Measurements from ENCODE around the gene RBKS. TPM values are rescaled to one million over a fixed set of nuclear protein-coding genes. Genes with fewer than 3 reads are reported as not detected.
A peak's percentile ranks its signal among the peaks of the same experiment; 100 is the strongest.

Gene RBKS
- total RNA-seq, 1 donor from 2014 or later, result 0.90 TPM

GRCh38 chr2:27736031-27736889 is 153.9 kb downstream of the RBKS start:
- DNase-seq (ENCODE audit: low read depth in 2 of 2), result no peak

DNA sequence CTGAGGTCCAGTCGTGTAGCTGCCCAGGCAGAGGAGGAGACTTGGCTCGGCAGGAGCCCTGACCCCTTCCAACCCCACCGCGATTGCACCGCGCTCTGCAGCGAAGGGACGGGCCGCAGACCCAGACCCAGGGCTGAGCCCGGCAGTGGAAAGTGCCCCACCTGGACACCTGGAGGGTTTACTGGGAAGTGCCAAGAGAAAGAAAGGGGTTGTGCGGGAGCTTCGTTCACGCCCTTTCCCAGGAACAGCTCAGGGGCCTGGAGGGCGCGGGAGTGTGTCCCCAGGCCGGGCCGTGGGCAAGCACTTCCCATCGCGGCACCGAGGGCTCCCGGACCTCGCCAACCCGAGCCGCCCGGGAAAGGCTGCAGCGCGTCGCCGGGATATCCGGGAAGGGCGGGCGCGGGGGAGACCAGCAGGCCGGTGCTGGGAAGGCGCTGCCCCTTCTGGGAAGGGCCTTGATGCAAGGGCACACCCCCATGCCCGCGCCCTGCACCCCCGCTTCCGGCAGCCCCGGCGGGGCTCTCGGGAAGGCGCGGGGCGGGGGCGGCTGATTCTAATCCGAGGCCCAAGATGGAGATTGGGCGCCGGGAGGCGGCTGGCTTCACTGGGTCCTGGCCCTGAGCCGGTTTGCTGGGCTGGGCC is 154.8 kb downstream of the RBKS start:
- DNase-seq (ENCODE audit: low read depth in 2 of 2), result peak in 1 of 2 donors; percentile 45

DNA sequence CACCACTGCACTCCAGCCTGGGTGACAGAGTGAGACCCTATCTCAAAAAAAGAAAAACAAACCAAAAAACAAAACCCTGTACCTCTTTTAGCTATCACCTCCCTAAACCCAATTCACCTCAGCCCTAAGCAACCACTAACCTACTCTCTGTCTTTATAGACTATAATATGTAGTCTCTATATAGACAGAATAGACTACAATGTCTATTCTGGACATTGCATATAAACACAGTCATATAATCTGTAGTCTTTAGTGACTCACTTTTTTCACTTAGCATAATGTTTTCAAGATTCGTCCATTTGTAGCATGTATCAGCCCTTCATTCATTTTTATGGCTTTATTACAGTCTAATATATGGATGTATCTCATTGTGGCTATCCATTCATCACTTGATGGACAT is 155.9 kb downstream of the RBKS start:
- DNase-seq (ENCODE audit: low read depth in 2 of 2), result no peak

Other genes starting within 250 kb of the RBKS start
- 10.0 and 13.7 TPM in 2 replicates for gene SUPT7L, start 226.8 kb downstream of the RBKS start, total RNA-seq
- gene SLC4A1AP, start 226.5 kb downstream of the RBKS start, total RNA-seq, result 17.4 and 17.8 TPM in 2 replicates
- gene MRPL33, start 118.7 kb downstream of the RBKS start, total RNA-seq, result 38.6 and 56.4 TPM in 2 replicates
- 13.0 and 16.6 TPM in 2 replicates for gene BABAM2, start 342 bp upstream of the RBKS start, total RNA-seq

Data from dermis microvascular lymphatic vessel endothelial cell (primary cell).